HG03196 (cell line): ENCODE results near the gene DSN1.

Experiments used
- ATAC-seq: cut with Tn5 transposase; IDR thresholded peaks from one replicate; pipeline ENCODE4 v1.9.1; 2021; ENCODE audit not compliant: unreplicated experiment

The DSN1 gene

DNA sequence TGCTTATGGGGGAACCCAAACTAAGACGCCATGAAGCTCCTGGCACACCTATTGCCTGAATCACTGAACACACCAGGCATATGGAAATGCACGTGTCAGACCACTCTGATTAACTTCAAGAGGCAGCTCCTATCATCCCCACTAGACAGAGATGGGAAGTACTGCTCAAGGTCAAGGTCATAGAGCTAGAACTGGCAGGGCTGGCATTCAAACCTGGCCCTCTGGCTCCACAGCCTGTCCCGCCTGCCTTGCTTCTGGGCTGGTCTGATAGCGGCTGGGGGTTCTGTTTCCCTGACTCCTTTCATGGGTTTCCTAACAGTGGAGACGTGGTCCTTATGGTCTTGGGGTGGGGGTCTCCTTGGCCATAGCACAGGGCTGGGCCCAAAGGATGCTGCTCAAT is 22.6 kb upstream of the DSN1 start:
- ATAC-seq = no peak

DNA sequence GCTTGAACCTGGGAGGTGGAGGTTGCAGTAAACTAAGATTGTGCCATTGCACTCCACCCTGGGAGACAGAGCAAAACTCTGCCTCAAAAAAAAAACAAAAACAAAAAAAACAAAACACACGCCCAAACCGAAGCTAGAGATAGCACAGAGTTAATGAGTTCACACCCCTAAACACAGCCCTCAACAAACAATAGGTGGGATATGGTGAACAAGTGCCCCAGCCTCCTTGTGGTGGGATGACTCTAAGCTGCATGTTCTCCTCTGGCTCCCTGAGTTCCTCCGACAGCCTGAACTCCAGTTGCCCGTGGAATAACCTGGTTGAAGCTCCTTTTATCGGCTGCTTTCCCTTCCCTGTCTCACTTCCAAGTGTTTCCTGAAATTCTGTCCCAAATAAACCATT is 22.1 kb upstream of the DSN1 start:
- no peak for ATAC-seq

DNA sequence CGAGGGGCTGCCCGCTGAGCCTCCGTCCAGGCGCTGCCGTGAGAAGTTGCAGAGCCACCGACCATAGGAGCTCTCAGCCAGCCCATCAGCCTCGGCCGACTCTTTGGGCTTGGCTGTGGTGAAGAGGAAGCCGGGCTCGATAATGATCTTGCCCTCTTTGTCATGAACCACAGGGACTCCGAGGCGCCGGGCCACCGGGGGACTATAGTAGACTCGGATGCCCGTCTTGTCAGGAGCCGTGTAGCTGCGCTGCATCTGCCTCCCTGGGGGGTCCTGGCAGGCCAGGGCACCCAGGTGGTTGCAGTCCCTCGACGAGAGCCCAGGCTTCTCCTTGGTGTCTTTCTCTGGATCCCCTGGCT is 20.5 kb upstream of the DSN1 start:
- no peak for ATAC-seq

DNA sequence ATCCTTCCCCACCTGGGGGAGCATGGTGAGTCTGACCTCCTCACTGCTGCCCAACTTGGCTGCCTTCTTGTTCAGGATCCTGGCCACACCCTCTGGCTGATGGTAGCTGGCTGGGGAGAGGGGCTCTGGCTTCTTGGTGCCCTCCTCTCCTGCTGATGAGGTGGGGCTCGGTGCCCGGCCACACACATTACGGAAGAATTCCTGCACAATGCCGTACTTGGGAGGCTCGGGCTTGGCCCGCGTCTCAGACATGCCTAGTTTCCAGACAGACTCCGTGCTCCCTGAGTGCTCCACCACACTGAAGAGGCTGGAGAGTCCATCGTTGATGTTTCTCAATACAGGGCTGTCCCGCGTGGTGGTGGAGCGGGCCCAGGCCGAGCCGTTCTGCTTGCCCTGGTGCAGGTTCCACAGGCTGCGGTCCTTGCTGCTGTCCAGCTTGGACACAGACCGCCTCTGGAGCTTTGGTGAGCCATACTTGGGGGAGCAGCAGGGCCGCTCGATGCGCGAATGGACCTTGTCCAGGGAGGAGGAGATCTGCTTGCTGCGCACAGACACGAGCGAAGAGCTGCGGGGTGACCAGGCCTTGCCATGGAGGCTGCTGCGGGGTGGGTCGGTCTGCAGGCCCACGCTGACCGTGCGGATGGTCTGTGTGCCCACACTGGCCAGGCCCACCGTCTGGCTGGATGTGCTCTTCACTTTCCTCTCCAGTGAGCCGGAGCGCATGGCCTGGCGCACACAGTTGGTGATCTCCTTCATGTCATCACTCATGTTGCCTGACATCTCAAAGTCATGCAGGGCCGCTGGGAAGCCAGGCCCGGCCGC is 19.9 kb upstream of the DSN1 start:
- ATAC-seq = no peak

DNA sequence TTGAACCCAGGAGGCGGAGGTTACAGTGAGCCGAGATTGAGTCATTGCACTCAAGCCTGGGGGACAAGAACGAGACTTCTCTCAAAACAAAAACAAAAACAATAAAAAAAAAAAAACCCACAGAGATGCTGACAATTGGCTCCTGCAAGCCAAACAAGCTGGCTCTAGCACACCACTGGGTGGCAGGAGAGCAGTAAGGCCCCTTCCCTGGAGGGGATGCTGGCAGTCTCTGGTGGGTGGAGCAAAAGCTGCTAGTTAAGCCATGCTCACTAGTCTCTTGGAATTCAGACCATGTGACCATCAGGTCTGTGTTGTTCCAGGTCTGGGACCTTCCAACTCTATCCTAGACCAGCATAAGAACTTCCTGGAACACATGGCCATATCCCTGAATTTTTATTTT is 18.9 kb upstream of the DSN1 start:
- ATAC-seq = no peak

DNA sequence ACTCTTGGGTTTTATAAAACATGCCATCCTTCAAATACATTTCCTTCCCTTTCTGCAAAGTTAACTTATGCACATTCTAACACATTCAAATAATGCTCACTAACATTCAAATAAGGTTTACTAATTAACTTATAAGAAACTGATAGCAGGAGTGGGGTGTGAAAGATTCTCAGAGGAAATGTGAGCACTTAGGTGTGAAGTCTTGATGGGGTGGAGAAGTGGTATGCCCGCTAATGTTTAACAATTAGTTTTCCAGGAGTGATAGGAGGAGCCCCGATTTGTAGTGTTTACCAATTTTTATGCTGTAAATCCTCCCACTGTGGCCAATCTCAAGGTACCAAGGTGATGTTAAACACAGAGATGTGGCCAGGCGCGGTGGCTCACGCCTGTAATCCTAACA is 18.3 kb upstream of the DSN1 start:
- ATAC-seq = no peak

DNA sequence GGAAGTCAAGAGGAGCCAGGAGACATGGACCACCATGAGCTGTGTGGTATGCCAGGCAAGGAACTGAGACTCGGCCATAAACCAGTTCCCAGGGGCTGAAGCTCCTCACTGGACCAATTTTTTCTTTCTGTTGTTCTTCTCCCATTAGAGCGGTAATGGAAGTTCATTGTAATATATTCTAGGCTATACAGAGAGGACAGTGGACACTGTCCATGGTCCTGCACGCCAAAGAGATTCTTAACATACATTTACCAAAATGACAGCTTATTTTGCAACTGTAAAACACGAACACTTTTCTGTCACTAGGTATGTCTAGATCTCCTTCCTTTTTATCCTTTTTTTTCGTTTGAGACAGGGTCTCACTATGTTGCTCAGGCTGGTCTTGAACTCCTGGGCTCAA is 13.1 kb upstream of the DSN1 start:
- ATAC-seq = no peak

DNA sequence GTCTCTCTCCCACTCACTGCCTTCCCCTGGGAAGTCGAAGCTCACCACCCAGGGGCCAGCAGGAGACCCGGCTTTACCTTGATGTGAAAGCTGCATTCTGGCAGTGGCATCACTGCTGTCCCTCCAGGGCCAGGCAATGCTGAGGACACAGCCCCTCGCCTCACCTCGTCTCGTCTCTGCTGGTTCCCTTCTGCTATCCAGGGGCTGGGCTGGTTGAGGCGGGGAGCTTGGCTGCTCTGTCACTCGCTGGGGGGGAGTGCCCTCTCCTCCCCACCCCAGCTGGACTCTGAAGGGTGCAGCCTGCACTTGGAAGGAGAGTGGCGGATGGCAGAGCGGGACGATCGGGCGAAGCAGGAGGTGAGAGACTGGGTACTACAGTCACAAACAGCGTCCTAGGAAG is 12.7 kb upstream of the DSN1 start:
- no peak for ATAC-seq

DNA sequence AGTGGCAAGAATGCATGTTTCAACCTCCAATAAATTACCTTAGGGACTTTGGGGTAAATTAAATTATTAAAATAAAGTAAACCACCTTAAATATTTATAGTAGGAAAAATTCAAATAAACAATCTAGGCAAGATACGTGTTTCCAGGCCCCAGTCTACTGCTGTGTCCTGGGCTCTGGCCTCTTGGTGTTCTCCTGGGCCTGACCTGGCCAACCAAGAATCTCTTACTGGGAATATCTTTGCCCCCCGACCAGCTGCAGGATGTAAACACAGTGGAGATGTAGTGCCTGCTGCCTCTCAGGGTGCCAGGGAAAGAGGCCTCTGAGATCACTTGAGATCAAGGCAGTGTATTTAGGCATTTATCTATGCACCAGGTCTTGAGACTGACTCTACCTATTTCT is 11.7 kb upstream of the DSN1 start:
- ATAC-seq = no peak

DNA sequence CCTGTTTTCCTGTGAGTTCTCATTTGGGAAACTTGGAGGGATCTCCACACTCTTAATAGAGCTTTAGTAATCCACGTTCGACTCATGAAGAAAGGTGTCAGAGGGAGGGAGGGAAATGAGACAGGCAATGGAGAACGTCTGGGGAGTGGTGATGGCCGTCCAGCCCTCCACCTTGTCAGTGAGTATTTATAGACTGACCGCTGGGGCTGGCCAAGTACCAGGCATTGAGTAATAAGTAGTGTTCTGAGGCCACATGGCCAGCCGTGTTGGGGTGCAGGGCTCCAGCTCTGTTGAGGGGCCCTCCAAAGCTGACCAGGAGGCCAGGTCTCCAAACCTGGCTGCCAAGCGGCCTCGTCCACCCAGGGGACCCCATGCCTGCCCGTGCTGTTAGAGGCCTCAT is 11.3 kb upstream of the DSN1 start:
- ATAC-seq = no peak

DNA sequence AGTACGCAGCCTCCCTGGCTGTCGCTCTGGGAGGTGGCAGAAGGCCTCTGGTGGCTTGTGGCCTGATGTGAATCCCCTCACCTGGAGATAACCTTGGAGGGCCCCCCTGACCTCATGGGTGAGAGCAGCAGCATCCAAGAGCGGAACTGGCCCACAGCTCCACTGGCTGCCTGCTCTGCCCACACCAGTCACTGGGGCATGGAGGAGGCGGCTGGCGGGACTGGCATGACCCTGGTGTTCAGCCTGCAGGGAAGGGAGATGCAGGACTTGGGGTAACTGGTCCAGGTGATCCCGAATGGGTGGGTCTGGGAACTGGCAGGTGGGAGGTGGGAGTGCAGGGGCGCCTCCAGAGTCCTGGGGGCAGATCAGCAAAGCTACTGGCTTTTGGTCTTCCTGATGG is 10.6 kb upstream of the DSN1 start:
- ATAC-seq = no peak

DNA sequence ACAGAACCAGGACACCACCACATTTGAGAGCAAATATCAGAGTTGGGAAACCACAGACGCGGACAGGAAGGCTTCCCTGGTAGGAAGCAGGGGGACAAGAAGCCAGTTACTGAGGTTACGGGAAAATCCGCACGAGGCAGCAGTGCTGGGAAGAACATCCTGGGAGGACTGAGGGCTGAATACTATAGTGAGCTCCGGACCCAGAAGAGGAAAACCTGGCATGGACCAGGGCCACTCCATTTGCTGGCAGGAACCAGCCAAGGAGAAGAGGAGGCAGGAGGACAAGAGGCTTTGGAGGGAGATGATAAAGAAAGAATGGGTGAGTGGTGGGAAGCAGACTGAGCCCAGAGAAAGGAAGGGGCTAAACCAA is 6.1 kb upstream of the DSN1 start:
- ATAC-seq = no peak

DNA sequence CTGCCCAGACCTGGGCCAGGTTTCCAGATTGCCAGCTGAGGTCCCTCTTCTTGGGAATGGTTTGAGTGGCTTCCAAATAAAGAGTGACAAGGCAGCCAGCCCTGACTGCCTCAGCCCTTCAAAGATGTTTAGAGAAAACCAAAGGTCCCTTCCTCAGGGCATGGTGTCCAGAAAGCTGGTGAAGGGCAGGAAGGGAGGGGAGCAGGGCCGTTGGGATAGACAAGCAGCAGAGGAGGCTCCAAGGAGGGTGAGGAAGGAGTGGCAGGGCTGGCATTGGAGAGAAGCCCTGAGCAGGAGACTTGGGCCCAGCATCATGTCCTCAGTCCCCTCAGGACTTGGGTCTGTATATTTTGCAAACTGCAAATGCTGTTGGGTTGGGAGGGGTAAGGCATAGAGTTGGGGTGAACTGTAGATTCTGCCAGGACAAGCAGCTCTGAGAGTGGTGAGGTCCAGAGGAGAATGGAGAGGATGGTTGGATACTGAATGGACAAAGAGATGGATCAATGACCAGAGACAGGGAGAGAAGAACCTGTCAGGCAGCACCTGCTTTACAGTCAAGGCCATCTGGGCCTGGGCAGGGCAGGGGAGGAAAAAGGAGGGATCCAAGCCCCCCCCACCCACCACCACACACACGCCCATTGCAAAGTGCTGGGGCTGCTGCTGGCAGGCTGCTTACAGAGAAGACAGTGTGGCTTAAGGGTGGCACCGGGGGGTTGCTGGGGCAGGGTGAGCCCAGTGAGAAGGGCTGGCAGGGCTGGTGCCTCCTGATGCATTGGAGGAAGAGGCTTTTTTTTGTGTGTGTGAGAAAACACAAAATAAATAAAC is 5.5 kb upstream of the DSN1 start:
- ATAC-seq = no peak

DNA sequence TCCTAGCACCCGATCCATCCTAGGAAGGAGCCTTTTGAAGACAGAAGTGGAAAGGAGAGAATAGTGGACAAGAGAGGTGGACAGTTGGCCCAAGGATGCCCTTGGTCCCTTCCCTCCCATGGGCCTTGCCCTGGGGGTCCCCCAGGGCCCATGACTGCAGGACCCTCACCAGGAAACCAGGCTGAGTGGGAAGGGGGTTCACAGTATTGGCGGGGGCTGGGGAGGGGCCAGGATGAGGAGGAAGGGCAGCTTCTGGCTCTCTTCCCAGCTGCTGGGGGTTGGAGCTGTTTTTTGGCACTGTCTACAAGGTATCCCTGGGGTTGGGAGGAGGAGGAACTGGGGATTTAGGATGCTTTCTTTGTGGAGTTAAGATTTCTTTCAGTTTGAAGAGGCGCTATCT is 4.0 kb upstream of the DSN1 start:
- ATAC-seq = no peak

DNA sequence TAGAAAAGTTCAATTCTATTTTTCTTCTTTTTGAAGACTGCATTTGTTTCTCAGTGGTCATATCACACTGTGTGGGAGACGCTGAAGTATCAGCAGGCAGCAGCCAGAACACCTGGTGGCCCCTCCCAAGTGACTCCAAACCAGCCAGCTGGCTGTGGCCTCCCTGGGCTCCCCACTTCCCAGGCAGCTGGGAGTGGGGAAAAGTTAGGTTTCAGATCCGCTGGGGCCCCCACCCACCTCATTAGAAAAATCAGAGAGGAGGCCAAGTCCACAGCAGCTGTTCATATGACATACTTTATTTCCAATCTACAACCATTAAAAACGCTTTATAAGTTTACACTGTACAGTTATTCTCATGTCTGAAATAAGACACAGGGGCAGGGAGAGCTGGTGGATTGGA is 3.6 kb upstream of the DSN1 start:
- ATAC-seq = no peak

DNA sequence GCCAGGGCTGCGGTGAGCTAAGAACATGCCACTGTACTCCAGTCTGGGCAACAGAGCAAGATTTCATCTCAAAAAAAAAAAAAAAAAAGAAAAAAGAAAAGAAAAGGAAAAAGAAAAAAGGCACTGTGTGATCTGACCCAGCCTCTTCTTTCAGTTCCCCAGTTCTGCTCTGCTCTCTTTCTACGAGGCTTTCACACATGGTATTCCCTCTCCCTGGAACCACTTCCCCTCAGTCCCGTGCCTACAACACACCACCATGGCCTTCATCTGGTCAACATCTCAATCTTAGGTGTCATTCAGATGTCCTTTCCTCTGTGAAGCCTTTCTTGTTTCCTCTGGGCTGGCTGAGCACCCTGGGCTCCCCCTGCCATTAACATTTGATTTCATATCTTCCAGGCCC is 2.3 kb upstream of the DSN1 start:
- ATAC-seq = no peak

DNA sequence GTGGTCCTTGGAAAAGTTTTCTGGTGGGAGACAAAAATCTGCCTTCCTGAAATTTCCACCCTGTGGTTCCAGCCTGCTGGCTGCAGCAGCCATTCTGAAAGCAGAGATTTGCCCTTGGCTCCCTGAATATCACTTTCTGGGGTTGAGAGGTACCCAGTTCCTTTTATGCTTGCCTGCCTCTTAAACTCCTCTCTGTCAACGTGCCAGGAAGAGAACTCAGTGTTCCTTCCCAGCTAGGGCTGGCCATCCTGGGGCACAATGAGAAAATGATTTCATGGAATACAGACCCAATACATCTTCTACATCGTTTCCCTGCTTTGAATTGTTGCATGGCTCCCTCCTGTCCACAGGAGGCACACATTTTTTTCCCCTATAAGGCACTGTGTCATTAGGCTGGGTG is 1.6 kb upstream of the DSN1 start:
- ATAC-seq = no peak

DNA sequence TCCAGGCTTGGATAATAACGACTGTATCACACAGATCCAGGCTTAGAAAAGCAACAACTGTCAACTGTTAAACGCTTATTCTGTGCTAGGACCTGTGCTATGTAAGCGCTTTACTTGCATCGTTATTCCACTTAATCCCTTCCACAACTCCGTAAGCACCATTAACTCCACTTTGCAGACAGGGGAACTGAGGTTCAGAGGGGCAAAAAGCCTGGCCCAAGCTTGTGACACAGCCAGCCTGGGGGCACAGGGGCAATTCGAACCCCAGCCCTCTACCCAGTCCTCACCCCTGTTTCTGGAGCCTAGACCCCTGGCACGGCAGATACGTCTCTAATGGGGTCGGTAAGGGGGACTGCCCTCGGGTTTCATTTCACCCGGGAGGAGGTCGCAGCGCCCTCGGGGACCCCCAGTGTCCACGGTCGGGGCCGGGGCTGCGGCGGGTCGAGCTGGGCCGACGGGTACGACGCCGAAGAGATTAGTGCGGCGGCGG is 411 bp downstream of the DSN1 start:
- ATAC-seq = peak; percentile 4

DNA sequence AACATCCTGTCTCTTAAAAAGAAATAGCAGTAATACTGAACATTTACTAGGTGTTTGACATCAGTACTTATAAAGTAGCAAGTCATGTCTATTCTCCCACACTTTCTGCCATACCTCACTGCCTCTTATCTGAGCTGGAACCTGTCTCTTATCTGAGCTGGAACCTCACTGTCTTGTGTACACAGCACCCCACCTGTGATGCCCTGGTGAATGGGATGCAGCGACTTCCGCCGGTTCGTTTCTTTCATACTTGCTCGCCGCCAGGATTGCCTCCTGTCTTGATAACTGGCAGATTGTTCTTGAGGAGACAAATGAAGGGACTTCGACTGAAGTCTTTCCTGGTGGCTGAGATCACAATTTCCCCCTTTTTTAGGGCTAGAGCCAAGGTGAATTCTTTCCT is 2.9 kb downstream of the DSN1 start:
- ATAC-seq = no peak

DNA sequence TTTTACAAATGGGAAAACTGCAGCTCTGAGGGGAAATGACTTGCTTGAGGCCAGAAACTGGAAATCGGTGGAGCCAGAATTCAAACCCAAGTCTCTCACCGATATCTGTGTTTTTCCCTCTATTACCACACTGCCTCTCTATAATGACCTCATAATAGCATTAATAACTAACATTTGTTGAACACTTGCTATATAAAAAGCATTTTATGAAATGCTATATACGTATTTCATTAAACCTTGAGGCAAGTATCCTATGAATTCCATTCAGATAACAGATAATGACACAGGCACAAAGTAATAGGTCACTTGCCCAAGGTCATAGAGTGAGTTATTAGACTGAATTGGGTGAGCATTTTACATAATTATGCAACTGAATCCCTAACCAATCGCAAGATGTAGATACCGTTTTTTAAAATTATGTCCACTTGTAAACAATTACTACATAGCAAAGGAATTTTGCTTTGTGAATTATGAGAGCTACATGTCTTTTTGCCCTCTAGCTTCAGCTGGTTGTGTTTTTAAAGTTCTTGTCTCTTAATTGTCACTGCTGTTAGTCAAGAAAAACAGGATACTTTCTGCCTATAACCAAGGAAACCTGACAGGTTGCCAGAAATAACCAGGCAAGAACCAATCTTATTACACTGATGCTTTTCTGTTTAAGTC is 4.7 kb downstream of the DSN1 start:
- ATAC-seq = no peak

DNA sequence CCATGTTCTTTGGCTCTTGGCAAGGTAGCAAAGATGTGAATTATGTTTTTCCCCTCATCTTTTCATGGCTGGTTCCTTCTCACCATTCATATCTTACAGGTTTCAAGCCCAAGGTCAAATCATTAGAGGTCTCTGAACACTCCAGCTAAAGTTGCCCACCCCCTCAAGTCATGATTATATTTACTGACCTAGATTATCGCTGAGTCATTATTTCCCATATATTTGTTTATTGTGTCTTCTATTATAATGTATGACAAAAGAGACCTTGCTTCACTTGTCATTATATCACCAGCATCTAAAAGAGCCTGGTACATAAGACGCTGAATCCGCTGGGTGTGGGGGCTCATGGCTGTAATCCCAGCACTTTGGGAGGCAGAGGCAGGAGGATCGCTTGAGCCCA is 12.4 kb downstream of the DSN1 start:
- no peak for ATAC-seq

DNA sequence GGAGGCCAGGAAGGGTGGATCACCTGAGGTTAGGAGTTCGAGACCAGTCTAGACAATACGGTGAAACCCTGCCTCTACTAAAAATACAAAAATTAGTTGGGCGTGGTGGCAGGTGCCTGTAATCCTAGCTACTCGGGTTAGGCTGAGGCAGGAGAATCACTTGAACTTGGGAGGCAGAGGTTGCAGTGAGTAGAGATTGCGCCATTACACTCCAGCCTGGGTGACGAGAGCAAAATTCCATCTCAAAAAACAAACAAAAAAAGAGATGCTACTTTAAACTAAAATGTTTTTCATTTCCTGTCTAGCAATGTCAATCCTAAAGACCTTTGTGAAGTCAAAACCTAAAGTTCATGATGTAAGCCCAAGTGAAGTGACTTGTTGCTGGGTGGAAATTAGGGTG is 12.9 kb downstream of the DSN1 start:
- no peak for ATAC-seq
